ENCODE data around the gene ATAD2B. TPM values are rescaled to one million over a fixed set of nuclear protein-coding genes. Genes with fewer than 3 reads are reported as not detected.

Gene ATAD2B
- total RNA-seq, 1 donor = 17.4 TPM

DNA sequence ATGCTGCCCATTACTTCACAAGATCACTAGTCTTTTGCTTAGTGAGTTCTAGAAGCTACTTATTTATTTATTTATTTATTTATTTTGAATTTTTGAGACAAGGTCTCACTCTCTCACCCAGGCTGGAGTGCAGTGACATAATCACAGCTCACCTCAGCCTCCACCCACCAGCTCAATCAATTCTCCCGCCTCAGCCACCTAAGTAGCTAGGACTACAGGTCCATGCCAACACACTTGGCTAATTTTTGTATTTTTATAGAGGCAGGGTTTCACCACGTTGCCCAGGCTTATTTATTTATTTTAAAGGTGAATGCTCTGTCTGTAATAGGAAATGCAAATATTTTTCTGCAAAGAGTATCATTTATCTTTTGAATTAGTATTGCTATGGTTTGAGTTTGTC lies 67.7 kb downstream of the ATAD2B start:
- no peaks in the 10 kb centered on the region for H3K79me2 ChIP-seq (ENCODE audit: insufficient read depth, low read length)
- no peaks in the 10 kb centered on the region for H3K9me3 ChIP-seq (ENCODE audit: low read depth, low read length)
- no peak overlapping the region for H3K4me2 ChIP-seq (ENCODE audit: insufficient read depth, low read length)
- H4K20me1 ChIP-seq (ENCODE audit: insufficient read depth, low read length) = no peaks in the 10 kb centered on the region
- TF ChIP-seq, protein P1, sequence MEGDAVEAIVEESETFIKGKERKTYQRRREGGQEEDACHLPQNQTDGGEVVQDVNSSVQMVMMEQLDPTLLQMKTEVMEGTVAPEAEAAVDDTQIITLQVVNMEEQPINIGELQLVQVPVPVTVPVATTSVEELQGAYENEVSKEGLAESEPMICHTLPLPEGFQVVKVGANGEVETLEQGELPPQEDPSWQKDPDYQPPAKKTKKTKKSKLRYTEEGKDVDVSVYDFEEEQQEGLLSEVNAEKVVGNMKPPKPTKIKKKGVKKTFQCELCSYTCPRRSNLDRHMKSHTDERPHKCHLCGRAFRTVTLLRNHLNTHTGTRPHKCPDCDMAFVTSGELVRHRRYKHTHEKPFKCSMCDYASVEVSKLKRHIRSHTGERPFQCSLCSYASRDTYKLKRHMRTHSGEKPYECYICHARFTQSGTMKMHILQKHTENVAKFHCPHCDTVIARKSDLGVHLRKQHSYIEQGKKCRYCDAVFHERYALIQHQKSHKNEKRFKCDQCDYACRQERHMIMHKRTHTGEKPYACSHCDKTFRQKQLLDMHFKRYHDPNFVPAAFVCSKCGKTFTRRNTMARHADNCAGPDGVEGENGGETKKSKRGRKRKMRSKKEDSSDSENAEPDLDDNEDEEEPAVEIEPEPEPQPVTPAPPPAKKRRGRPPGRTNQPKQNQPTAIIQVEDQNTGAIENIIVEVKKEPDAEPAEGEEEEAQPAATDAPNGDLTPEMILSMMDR (IDR thresholded peaks at IDR 0.05; ENCODE audit: extremely low read depth, low read depth, low read length) = no peak
- no peaks in the 10 kb centered on the region for H3K27me3 ChIP-seq (ENCODE audit: insufficient read depth, low read length)
- no peak overlapping the region for H3K4me3 ChIP-seq (ENCODE audit: insufficient read depth, low read length)
- peaks cover 15% of the 10 kb centered on the region for H3K36me3 ChIP-seq (ENCODE audit: insufficient read depth, low read length)
- no peak overlapping the region for H2AFZ ChIP-seq (ENCODE audit: low read length)
- no peaks in the 10 kb centered on the region for H3K4me1 ChIP-seq (ENCODE audit: insufficient read depth, low read length)
- DNase-seq (ENCODE audit: insufficient read length, low spot score, missing footprints) = no peak
- no peak overlapping the region for H3K27ac ChIP-seq (ENCODE audit: low read depth, low read length)

DNA sequence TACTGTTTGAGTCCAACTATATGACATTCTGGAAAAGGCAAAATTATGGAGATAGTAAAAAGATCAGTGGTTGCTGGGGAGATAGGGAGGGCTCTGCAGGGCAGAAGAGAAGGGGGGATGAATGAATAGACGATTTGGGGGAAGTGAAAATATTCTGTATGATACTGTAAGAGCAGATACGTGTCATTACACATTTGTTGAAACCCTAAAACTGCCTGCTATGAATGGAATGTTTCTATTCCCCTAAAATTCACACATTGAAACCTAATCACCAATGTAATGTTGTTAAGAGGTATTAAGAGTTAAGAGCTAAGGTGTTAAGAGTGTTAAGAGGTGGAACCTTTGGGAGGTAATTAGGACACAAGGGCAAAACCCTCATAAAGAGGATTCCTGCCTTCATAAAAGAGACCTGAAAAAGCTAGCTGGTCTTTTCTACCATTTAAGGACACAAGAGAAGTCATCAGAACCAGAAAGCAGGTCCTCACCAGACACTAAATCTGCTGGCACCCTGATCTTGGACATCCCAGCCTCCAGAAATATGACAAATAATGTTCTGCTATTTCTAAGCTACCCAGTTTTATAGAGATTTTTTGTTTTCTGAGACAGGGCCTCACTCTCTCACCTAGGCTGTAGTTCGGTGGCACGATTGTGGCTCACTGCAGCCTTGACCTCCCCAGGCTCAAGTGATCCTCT lies 76.2 kb downstream of the ATAD2B start:
- no peak for DNase-seq (ENCODE audit: insufficient read length, low spot score, missing footprints)
- Histone ChIP-seq H3K27me3 (ENCODE audit: insufficient read depth, low read length) (no peaks in the 10 kb centered on the region), H4K20me1 (ENCODE audit: insufficient read depth, low read length) (no peaks in the 10 kb centered on the region), H3K4me1 (ENCODE audit: insufficient read depth, low read length) (no peaks in the 10 kb centered on the region), H3K4me3 (ENCODE audit: insufficient read depth, low read length) (no peak overlapping the region), H3K36me3 (ENCODE audit: insufficient read depth, low read length) (no peaks in the 10 kb centered on the region), H3K79me2 (ENCODE audit: insufficient read depth, low read length) (peaks cover 2% of the 10 kb centered on the region), H3K27ac (ENCODE audit: low read depth, low read length) (no peak overlapping the region), H2AFZ (ENCODE audit: low read length) (no peak overlapping the region), H3K4me2 (ENCODE audit: insufficient read depth, low read length) (no peak overlapping the region), H3K9me3 (ENCODE audit: low read depth, low read length) (no peaks in the 10 kb centered on the region)
- TF ChIP-seq, protein P1 (IDR thresholded peaks at IDR 0.05; ENCODE audit: extremely low read depth, low read depth, low read length) = no peak

DNA sequence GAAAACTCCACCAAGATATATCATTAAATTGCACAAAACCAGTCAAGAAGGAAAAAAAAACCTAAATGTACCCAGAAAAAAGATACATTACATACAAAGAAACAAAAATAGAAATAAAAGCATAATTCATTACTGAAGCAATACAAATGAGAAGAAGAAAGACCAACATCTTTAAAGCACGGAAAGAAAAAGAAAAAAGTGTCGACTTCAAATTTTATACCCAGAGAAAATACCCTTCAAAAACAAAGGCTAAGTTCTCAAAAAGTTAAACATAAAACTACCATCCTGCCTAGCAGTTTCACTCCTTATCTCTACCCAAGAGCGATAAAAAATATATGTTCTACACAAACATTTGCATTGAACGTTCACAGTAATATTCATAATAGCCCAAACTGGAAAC lies 82.0 kb downstream of the ATAD2B start:
- H3K4me2 ChIP-seq (ENCODE audit: insufficient read depth, low read length) = no peak overlapping the region

More for the DNA sequence above, 82.0 kb downstream of the ATAD2B start:
- Histone ChIP-seq H3K27me3 (ENCODE audit: insufficient read depth, low read length) (no peaks in the 10 kb centered on the region), H3K4me1 (ENCODE audit: insufficient read depth, low read length) (peaks cover 16% of the 10 kb centered on the region), H3K36me3 (ENCODE audit: insufficient read depth, low read length) (no peaks in the 10 kb centered on the region), H3K9me3 (ENCODE audit: low read depth, low read length) (no peaks in the 10 kb centered on the region), H2AFZ (ENCODE audit: low read length) (no peak overlapping the region), H3K27ac (ENCODE audit: low read depth, low read length) (no peak overlapping the region), H3K4me3 (ENCODE audit: insufficient read depth, low read length) (no peak overlapping the region), H4K20me1 (ENCODE audit: insufficient read depth, low read length) (no peaks in the 10 kb centered on the region), H3K79me2 (ENCODE audit: insufficient read depth, low read length) (peaks cover 11% of the 10 kb centered on the region)
- DNase-seq (ENCODE audit: insufficient read length, low spot score, missing footprints) = no peak
- TF ChIP-seq, protein P1 (IDR thresholded peaks at IDR 0.05; ENCODE audit: extremely low read depth, low read depth, low read length) = no peak

Data from osteoblast (primary cell).